ENCODE results near the gene VTI1B. TPM values are rescaled to one million over a fixed set of nuclear protein-coding genes. Genes with fewer than 3 reads are reported as not detected.
A peak's percentile ranks its signal among the peaks of the same experiment; 100 is the strongest.
"Not testable (repeated sequence)": the region's sequence is repeated elsewhere in the genome, so short reads cannot be mapped to it uniquely, and the experiment has no call there.

VTI1B gene, protein sequence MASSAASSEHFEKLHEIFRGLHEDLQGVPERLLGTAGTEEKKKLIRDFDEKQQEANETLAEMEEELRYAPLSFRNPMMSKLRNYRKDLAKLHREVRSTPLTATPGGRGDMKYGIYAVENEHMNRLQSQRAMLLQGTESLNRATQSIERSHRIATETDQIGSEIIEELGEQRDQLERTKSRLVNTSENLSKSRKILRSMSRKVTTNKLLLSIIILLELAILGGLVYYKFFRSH
- 195 TPM for total RNA-seq
- long read RNA-seq, full-length matches to known transcripts = 152 of 188 reads
- long read RNA-seq, partial matches to known transcripts = 8 of 188 reads
- long read RNA-seq, other reads (novel, unspliced or antisense) = 28 of 188 reads

DNA sequence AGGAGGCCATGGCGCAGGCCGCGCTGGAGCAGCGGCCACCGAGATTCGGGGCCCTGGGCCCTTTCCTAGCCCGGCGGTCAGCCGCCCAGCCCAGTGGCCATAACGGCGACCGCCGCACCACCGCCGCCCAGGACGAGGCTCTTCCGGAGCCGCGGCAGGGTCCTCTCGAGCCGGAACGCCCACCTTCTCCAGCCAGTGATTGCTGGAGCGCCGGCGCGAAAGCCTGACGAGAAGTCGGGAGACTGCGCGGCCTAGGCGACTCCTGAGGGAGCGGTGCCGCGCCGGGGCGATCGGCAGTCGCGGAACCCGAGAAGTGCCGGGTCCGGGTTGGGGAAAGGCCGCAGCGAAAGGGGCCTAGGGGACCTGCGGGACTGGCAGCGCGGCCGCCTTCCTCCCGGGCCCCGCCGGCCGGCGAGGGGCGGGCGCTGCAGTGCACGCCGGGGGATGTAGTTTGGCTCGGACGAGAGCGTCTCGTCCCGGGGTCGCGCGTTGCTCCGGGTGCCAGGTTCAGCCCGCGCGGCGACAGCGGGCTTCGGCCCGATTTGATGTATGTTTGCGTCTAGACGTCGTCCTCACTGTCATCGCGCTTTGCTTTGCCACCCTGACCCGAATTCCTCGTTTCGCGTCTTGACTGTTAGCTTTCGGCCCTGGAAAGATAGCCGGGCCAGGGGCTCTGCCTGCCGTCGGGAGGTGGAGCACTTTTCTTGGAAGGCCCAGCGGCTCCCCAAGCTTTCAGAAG, at the start of gene VTI1B:
Gene VTI1B, minus strand, starts transcription at position 153 of the 739 bp plus-strand sequence. Its CDS starts 143 bp downstream, at position 10.
- DNase-seq (ENCODE audit: low spot score) = peak; percentile 92

DNA sequence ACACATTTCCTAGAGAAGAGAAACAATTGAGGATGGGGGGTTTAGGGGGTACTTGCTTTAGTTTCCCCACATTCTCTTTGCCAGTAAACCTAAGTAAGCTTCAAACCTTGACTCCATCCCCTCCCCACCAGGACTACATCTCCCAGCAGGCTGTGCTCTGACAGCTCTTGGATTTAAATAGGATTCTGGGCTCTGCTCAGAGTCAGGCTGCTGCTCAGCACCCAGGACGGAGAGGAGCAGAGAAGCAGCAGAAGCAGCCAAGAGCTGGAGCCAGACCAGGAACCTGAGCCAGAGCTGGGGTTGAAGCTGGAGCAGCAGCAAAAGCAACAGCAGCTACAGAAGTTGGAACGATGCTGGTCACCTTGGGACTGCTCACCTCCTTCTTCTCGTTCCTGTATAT, 47.9 kb upstream of the VTI1B start:
- no peak for DNase-seq (ENCODE audit: low spot score)

DNA sequence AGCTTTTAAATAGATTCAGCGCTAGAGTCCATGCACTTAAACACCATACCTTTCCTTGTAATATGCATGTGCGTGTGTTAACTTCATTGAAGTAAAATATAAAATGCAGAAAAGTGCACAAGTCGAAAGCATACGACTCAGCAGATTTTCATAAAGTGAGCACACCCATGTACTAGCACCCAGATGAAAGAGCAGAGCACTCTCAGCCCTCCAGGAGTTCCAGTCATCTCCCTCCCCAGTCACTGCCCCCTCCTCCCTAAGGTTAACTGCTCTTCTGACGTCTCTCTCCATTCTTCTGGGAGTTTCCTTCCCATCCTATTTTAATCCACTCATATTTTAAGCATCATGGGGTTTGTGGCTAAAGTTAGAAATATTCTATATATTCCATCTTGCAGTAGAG, 47.4 kb upstream of the VTI1B start:
- no peak for DNase-seq (ENCODE audit: low spot score)

DNA sequence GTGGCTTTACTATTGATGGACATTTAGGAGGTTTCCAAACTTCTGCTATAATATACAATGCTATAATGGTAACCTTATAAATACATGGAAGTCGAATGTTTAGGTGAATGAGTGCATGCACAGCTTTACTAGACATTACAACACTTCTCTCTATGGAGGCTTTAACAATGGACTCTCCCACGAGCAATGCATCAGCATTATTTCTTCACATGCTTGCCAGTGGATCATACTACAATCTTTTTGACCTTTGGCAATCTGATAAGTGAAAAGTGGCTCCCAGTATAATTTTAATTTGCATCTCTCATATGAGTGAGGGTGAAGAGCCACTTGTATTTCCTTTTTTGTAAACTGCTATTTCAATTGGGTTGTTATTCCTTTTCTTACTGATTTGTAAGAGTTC, 45.4 kb upstream of the VTI1B start:
- DNase-seq (ENCODE audit: low spot score) = no peak

DNA sequence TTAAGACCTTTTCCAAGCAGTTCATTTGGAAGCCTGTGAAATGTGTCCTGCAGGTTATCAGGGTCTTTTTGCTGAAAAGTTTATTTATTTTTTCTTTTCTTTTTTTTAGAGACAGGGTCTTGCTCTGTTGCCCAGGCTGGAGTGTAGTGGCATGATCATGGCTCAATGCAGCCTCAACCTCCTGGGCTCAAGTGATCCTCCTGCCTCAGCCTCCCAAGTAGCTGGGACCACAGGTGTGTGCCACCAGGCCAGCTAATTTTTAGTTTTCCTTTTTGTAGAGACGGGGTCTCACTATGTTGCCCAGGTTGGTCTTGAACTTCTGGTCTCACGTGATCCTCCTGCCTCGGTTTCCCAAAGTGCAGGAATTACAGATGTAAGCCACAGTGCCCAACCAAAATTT, 45.0 kb upstream of the VTI1B start:
- DNase-seq (ENCODE audit: low spot score) = not testable (repeated sequence)

DNA sequence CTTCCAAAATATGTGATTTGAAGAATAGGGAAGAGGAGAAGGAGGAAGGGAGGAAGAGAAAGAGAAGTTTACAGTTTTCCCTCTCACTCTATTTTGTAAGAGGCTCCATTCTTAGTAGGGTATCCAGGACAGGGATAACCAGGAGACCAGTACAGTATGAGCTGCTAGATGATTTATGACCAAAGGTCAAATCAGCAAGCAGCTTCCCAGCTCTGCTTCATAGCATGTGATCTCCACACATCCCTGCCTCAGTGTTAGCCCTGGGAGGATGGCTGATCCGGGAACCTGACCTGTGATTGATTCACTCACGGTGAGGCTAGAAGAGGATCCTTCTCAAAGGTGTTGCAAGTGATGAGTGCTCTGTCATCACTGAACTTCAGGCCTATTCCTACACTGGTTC, 43.8 kb upstream of the VTI1B start:
- no peak for DNase-seq (ENCODE audit: low spot score)

DNA sequence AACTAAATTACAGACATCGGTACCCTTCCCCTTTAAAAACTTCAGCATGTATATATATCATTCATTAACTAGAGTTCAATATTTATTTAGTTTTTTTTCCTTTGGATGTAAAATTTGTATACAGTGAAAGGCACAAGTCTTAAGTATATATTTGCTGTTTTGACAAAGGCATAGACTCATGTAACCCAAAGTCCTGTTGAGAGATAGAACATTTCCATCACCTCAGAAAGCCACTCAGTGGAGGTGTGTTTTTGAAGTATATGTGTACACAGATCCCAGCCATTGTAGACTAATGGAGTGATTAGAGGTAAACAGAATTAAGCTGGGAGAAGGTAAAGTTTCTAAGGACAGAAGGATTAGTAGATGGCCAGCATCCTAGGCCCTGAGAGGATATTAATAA, 42.6 kb upstream of the VTI1B start:
- DNase-seq (ENCODE audit: low spot score) = no peak

DNA sequence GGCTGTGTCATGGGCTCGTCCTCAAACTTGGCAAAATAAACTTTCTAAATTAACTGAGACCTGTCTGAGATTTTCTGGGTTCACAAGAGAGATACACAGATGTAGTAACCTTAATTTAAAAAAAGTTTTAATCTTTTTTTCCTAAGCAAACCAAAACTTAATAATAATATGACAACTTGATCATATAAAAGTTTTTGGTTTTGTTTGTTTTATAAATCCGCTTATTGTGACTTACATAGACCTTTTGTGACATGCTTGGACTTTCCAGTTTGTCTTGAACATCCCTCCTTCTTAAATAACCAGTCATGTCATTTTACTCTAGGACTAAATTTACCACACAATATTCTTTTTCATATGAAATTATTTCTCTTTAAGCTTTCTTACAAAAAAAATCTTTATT, 35.8 kb upstream of the VTI1B start:
- no peak for DNase-seq (ENCODE audit: low spot score)

DNA sequence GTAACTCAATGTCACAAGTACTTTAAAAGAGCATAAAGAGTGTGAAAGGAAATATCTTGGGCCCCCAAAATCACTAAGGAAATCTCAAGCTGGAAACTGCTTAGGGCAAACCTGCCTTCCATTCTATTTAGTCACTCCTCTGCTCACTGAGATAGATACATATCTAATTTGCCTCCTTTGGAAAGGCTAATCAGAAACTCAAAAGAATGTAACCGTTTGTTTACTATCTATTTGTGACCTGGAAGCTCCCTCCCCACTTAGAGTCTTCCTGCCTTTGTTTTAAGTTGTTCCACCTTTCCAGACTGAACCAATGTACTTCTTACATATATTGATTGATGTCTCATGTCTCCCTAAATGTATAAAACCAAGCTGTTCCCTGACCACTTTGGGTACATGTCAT, 35.4 kb upstream of the VTI1B start:
- not testable (repeated sequence) for DNase-seq (ENCODE audit: low spot score)

DNA sequence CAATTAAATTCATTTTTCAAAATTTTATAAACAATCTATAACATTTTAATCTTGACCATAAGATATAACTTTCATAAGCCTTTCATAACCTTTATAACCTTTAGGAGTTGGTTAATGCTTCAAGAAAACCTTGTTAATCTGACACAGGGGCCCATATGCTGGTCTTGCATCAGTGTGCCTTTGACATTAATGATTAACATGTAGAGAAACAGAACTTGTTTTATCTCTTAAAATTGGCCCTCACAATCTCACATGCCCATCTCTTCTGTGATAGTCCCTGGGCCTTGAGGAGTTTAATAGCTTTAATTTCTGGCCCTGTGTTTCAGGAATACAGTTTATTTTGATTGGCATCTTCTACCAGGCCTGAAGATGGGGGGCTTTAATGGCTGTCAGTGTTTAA, 34.9 kb upstream of the VTI1B start:
- DNase-seq (ENCODE audit: low spot score) = not testable (repeated sequence)

DNA sequence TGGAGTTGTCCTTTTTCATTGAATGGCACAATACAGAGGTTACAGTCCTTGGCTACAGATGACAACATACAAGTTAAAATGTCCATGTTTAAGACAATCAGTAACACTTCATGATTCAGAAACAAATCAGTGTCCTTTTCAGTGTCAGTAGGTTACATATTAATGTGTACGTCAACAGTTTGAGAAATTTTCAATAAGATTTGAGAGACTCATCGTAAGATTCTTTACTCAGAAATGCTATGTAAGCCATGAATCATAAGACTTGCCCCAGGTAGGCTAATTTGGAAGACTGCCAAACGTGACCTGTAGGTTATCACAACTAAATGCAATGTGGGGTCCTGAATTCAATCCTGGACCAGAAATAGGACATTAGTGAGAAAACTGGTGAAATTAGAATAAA, 30.8 kb upstream of the VTI1B start:
- DNase-seq (ENCODE audit: low spot score) = no peak

DNA sequence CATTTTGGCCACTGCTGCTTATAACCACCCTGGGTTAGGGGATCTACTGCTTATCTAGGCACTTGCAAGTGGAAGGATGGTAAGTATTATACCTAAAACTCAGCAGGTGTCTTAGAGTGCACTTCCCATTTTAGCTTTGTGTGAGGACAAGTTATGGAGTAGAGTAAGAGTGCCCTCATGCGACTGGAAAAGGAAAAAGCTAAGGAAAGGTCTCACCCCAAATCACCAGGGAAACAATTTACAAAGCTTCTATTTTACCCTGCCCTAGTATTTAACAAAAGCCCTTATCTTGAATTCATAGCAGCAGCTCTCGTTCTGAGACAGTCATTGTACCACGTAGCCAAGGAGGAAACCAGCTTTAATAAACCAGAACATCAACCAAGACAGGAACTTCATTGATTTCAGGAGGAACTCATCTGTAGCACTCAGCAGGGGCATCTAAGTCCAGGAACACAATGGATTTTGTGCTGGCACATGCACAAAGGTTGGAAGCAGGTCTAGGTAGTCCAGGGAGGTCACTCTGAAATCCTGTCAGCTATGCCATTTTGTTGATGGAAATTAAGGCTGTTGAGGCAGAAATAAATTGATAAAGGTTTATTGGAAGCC, 30.2 kb upstream of the VTI1B start:
- no peak for DNase-seq (ENCODE audit: low spot score)

DNA sequence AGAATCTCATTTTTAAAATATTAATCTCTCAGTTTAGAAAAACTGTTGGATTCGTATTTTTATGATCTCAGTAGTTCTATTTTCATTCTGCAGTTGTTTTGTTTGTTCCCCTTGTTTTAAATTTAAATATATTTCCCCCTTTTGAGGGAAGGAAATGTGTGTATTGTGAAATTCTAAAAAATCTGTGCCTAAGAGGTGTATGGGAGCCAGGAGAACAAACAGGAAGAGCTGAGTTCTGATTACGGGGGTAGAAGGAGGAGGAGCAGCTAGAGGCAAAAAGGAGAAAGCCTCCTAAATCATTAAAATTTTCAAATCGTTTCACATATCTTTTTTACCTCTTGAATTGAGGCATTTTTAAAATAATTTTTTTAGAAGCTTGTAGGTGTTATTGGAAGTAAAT, 29.6 kb upstream of the VTI1B start:
- DNase-seq (ENCODE audit: low spot score) = no peak

DNA sequence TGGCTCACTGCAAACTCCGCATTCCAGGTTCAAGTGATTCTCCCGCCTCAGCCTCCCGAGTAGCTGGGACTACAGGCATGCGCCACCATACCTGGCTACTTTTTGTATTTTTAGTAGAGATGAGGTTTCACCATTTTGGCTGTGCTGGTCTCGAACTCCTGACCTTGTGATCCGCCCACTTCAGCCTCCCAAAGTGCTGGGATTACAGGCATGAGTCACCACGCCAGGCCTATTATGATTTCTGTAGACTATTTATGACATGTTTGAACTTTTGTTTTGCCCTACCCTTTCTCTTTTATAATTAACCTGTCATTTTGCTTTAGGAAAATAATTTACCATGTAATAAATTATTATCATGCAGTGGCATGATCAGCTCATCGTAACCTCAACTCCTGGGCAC, 27.1 kb upstream of the VTI1B start, which contains the start of gene RDH12:
Gene RDH12, plus strand, starts transcription at position 395 of the 400 bp plus-strand sequence. CDS start 20,757 bp downstream, outside the sequence.
- DNase-seq (ENCODE audit: low spot score) = not testable (repeated sequence)

DNA sequence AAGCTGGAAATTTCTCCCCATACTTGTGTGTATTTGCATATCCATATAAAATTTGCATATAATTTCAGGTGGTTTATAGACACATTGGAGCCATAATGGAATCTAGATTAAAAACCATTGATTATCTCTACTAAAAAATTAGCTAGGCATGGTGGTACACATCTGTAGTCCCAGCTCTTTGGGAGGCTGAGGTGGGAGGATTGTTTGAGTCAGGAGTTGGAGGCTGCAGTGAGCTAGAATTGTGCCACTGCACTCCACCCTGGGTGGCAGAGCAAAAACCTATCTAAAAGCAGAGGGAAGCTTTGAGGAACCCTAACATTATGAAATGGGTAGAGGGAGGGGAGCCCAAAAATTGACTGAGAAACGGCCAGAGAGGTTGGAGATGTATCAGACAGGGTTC, 23.7 kb upstream of the VTI1B start:
- no peak for DNase-seq (ENCODE audit: low spot score)

DNA sequence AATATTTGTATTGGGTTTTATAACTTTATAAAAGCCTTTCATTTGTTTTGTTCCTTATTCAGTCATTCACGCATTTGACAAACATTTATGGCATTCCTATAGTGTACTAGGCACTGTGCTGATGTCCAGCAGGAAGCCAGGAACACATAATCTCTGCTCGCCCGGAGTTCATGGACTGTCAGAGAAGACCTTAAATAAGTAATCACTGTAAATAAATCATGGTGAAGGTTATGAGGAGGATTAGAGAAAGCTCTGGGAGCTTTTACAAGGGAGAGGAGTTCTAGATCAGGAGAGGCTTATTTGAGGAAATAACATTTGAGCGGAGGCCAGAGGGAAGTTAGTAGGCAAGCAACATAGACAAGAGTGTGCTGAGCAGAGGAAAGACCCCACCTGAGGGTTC, 22.6 kb upstream of the VTI1B start:
- DNase-seq (ENCODE audit: low spot score) = no peak

DNA sequence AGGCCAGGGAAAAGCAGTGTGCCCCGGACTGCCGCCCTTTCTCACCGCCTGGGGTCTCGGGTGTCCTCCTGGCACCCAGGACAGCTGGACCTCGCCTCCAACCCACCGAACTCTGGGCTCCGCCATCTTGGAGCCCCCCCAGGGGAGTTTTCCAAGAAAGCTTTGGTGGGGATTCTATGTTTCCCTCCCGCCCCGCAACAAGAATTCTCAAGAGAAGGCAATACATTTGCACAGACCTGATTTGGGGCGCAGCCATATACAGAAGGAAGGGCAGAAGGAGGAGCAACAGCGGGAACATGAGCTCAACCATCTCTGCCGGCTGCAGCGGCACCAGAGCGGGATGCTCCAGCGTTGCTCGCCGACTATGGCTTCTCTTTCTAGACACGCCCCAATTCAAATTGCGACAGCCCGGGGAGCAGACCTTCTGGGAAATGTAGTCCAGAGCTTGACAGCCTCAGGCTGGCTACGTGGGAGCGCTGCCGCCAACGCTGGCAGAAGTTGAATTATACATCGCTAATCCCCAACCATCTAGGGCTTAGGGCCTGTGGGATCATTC, 21.0 kb upstream of the VTI1B start, which contains the start of gene RDH11:
Gene RDH11, minus strand, starts transcription at position 371 of the 556 bp plus-strand sequence. Its CDS starts 61 bp downstream, at position 310.
- peak; percentile 93 for DNase-seq (ENCODE audit: low spot score)

DNA sequence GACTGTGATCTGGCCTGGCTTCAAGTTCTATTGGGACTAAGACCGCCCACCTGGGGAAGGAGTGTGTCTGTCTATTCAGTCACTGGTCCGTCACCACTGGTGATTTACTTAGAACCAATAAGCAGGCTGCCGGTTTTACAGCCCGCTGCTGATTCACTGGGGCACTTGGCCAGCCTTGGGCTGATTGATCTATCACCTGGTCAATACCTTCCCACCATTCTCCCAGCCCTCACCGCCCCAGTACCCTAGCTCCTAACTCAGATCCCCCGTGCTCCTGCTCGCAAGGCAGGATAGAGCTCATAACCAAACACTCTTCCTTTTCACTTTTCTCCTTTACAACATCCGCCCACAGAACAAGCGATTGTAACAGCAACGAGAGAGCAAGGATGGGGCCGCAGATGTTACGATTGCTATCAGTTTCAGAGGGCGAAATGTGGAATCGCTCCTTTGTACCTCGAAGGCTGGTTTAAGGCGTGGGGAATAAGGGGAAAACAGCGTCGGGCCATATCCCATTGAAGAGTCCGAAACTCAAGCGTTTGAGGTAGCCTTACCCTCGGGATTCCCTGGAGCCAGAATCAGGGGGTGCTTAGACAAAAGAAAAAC, 20.5 kb upstream of the VTI1B start:
- no peak for DNase-seq (ENCODE audit: low spot score)

DNA sequence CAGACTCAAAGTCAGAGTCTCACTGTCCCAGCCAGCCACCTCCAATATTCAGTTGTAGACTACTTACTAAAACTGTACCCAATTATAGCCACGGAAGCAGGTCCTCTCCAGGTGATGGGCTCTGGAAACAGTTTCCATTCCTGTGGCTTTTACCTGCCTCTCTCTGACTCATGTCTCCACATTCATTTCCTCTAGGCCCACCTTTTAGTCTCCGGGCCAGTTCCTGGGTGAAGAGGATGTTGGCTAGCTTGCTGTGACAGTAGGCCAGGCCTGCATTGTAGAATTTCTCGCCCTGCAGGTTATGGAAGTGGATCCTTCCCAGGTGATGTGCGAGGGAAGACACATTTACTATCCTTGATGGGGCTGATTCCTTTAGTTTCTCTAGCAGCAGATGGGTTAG, 15.6 kb upstream of the VTI1B start:
- DNase-seq (ENCODE audit: low spot score) = no peak

DNA sequence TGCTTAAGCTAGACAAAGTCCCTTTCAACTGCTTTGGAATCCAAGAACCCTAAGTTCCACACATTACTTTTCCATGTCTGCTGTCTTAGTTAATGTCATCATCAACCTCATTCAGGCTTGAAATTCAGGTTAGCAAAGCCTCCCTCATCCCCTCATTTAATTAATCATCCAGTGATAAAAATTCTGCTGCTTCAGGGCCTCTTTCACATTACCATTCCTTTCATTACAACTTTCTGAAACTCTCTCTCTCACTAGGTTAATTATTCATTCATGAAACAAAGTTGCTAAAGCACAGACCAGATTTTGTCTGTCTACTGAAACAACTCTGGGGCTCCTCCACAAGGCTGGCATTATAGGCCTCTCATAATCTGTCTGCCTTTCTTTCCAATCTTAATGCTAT, 9.4 kb upstream of the VTI1B start:
- DNase-seq (ENCODE audit: low spot score) = no peak

DNA sequence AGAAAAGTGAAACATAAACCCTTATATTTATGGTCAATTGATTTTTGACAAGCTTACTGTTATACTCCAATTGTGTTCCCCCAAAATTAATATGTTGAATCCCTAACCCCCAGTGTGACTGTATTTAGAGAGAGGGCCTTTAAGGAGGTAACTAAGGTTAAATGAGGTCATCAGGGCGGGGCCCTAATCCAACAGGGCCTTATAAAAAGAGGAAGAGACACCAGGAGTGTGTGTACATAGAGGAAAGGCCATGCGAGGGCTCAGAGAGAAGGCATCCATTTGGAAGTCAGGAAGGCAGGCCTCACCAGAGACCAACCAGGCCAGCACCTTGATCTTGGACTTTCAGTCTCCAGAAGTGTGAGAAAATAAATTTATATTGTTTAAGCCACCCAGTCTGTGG, 6.5 kb upstream of the VTI1B start:
- no peak for DNase-seq (ENCODE audit: low spot score)
